Ishikawa (cell line): ENCODE data around the gene EIF5AL1.

Source experiments
- CEBPB ChIP-seq: IDR thresholded peaks from 2 replicates; pipeline ENCODE4 v1.6.1; 2012
- CREB1 ChIP-seq: IDR thresholded peaks from 2 replicates; pipeline ENCODE4 v1.6.1; 2012; ENCODE audit warnings: low read depth
- EGR1 ChIP-seq: IDR thresholded peaks from 2 replicates; pipeline ENCODE4 v1.6.1; 2012
- EP300 ChIP-seq: IDR thresholded peaks from 2 replicates; pipeline ENCODE4 v1.6.1; 2012; ENCODE audit warnings: borderline replicate concordance
- NFIC ChIP-seq: IDR thresholded peaks from 2 replicates; pipeline ENCODE4 v1.6.1; 2012
- RAD21 ChIP-seq: IDR thresholded peaks from 2 replicates; pipeline ENCODE4 v1.6.1; 2012; ENCODE audit warnings: low read depth
- TAF1 ChIP-seq: IDR thresholded peaks from 2 replicates; pipeline ENCODE4 v1.6.1; 2012; ENCODE audit warnings: low read depth, mild to moderate bottlenecking
- TEAD4 ChIP-seq: IDR thresholded peaks from 2 replicates; pipeline ENCODE4 v1.6.1; 2012
- YY1 ChIP-seq: IDR thresholded peaks from 2 replicates; pipeline ENCODE4 v1.6.1; 2012; ENCODE audit warnings: low read depth
- TF ChIP-seq, protein P1 (sequence below): IDR thresholded peaks from 2 replicates; pipeline ENCODE4 v1.6.1; 2012

DNA sequence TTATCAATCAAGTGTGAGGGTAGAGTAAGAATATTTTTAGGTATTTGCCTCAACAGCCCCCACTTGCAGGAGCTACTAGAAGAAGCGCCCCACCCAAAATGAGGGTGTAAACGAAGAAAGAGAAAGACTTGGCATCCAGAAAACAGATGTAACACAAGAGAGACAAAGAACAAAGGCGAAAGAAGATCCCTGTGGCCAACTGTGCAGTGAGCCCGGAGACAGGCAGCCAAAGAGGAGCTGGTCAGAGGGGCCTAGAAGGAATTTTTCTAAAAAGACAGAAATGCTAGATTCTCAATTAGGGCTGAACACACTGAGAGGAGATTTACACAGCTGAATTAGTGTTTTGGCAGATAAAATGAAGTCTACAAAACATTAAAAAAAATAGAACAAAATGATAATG is 29.6 kb upstream of the EIF5AL1 start:
- TF ChIP-seq RAD21 (no peak), TAF1 (no peak), NFIC (no peak), EP300 (no peak), YY1 (no peak), CEBPB (no peak), CREB1 (no peak), EGR1 (no peak), TEAD4 (no peak)
- TF ChIP-seq, protein P1, sequence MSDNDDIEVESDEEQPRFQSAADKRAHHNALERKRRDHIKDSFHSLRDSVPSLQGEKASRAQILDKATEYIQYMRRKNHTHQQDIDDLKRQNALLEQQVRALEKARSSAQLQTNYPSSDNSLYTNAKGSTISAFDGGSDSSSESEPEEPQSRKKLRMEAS = no peak
